ENCODE data around the gene IFNGR2. TPM values are rescaled to one million over a fixed set of nuclear protein-coding genes. Genes with fewer than 3 reads are reported as not detected.
A peak's percentile ranks its signal among the peaks of the same experiment; 100 is the strongest.

IFNGR2 gene
- total and polyA plus RNA-seq, 2 of the 13 experiments (the other 11 are each of a cell fraction or from before 2014, with no cell fraction given): 61.3 to 117 TPM

GRCh38 chr21:33421713-33422393 lies 18.6 kb downstream of the IFNGR2 start (continued):
- TF ChIP-seq, protein P1, sequence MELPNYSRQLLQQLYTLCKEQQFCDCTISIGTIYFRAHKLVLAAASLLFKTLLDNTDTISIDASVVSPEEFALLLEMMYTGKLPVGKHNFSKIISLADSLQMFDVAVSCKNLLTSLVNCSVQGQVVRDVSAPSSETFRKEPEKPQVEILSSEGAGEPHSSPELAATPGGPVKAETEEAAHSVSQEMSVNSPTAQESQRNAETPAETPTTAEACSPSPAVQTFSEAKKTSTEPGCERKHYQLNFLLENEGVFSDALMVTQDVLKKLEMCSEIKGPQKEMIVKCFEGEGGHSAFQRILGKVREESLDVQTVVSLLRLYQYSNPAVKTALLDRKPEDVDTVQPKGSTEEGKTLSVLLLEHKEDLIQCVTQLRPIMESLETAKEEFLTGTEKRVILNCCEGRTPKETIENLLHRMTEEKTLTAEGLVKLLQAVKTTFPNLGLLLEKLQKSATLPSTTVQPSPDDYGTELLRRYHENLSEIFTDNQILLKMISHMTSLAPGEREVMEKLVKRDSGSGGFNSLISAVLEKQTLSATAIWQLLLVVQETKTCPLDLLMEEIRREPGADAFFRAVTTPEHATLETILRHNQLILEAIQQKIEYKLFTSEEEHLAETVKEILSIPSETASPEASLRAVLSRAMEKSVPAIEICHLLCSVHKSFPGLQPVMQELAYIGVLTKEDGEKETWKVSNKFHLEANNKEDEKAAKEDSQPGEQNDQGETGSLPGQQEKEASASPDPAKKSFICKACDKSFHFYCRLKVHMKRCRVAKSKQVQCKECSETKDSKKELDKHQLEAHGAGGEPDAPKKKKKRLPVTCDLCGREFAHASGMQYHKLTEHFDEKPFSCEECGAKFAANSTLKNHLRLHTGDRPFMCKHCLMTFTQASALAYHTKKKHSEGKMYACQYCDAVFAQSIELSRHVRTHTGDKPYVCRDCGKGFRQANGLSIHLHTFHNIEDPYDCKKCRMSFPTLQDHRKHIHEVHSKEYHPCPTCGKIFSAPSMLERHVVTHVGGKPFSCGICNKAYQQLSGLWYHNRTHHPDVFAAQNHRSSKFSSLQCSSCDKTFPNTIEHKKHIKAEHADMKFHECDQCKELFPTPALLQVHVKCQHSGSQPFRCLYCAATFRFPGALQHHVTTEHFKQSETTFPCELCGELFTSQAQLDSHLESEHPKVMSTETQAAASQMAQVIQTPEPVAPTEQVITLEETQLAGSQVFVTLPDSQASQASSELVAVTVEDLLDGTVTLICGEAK (IDR thresholded peaks at IDR 0.05): peak; percentile 71
- TF ChIP-seq, protein P1 (CRISPR knock-in tag; IDR thresholded peaks at IDR 0.05): peak; percentile 98
- TF ChIP-seq ZNF850 (CRISPR knock-in tag; conservative IDR thresholded peaks at IDR 0.05) (no peak), ZNF362 (CRISPR knock-in tag; IDR thresholded peaks at IDR 0.05; ENCODE audit: borderline replicate concordance) (no peak), RCOR2 (CRISPR knock-in tag; IDR thresholded peaks at IDR 0.05) (no peak), JUNB (CRISPR knock-in tag; IDR thresholded peaks at IDR 0.05; ENCODE audit: borderline replicate concordance) (no peak), STAT6 (CRISPR knock-in tag; IDR thresholded peaks at IDR 0.05; ENCODE audit: borderline replicate concordance) (no peak), RARA (CRISPR knock-in tag; IDR thresholded peaks at IDR 0.05) (no peak), ZNF629 (CRISPR knock-in tag; conservative IDR thresholded peaks at IDR 0.05) (no peak), FOXA3 (CRISPR knock-in tag; IDR thresholded peaks at IDR 0.05) (0 out of 2 replicates have a peak, but pooled peaks have one; percentile 14), ZNF549 (CRISPR knock-in tag; IDR thresholded peaks at IDR 0.05) (no peak), EHMT2 (IDR thresholded peaks at IDR 0.05; ENCODE audit: borderline replicate concordance, low read depth, low read length) (no peak), HNRNPL (IDR thresholded peaks at IDR 0.05; ENCODE audit: low read depth, low read length) (no peak), RBFOX2 (IDR thresholded peaks at IDR 0.05; ENCODE audit: low read depth, low read length) (no peak)
- TF ChIP-seq, protein P2, sequence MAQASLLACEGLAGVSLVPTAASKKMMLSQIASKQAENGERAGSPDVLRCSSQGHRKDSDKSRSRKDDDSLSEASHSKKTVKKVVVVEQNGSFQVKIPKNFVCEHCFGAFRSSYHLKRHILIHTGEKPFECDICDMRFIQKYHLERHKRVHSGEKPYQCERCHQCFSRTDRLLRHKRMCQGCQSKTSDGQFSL (CRISPR knock-in tag; IDR thresholded peaks at IDR 0.05): no peak
- TF ChIP-seq, protein P3, sequence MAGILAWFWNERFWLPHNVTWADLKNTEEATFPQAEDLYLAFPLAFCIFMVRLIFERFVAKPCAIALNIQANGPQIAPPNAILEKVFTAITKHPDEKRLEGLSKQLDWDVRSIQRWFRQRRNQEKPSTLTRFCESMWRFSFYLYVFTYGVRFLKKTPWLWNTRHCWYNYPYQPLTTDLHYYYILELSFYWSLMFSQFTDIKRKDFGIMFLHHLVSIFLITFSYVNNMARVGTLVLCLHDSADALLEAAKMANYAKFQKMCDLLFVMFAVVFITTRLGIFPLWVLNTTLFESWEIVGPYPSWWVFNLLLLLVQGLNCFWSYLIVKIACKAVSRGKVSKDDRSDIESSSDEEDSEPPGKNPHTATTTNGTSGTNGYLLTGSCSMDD (CRISPR knock-in tag; IDR thresholded peaks at IDR 0.05): no peak

Data from HepG2 (cell line).